Cardiac fibroblast (primary cell): Measurements from ENCODE around the gene TGM3.

Experiments used
- DNase-seq, 2 donors: peaks; one replicate each; pipeline versions ENCODE4 v3.0.0 to v3.0.0-alpha.2; 2010; ENCODE audit warnings: low read depth in 2 of 2
- H3K4me3 ChIP-seq, 2 donors: replicated peaks in 1 of 2; 1 replicate in 1 of 2; 2 replicates in 1 of 2; pipeline ENCODE4 v1.5.1; 2011; ENCODE audit warnings: low read depth in 2 of 2, low read length in 2 of 2, mild to moderate bottlenecking in 2 of 2, moderate library complexity in 1 of 2
- CTCF ChIP-seq: IDR thresholded peaks from one replicate; pipeline ENCODE4 v1.5.1; 2011; ENCODE audit warnings: low read depth, mild to moderate bottlenecking, low read length, inconsistent platforms

The TGM3 gene

GRCh38 chr20:2303673-2304072 lies 7.9 kb downstream of the TGM3 start:
- no peak overlapping the region for H3K4me3 ChIP-seq
- DNase-seq: no peak
- TF ChIP-seq CTCF: no peak

GRCh38 chr20:2304180-2304579 lies 8.4 kb downstream of the TGM3 start:
- no peak for TF ChIP-seq CTCF
- DNase-seq: no peak

DNA sequence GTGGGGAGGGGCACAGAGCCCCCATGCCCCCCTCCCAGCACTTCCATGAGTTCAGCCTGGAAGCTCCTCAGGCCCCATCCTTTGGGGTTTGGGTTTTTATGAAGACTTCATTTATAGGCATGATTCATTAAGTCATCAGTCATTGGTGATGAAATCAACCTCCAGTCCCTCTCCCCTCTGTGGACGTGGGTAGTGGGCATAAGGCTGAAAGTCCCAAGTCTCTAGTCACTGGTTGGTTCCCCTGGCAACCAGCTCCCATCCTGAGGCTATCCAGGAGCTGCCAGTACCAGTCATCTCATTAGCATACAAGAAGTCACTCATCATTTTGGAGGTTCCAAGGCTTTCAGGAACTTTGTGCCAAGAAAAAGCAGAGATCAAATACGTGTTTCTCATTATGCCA lies 9.2 kb downstream of the TGM3 start:
- DNase-seq: no peak
- H3K4me3 ChIP-seq: no peak overlapping the region
- no peak for TF ChIP-seq CTCF

More at GRCh38 chr20:2304180-2304579, 8.4 kb downstream of the TGM3 start:
- H3K4me3 ChIP-seq: no peak overlapping the region

GRCh38 chr20:2305479-2305878 lies 9.7 kb downstream of the TGM3 start:
- no peak for TF ChIP-seq CTCF
- no peak for DNase-seq
- H3K4me3 ChIP-seq: no peak overlapping the region

GRCh38 chr20:2305946-2306345 lies 10.1 kb downstream of the TGM3 start:
- no peak for DNase-seq
- H3K4me3 ChIP-seq: no peak overlapping the region
- TF ChIP-seq CTCF: no peak

DNA sequence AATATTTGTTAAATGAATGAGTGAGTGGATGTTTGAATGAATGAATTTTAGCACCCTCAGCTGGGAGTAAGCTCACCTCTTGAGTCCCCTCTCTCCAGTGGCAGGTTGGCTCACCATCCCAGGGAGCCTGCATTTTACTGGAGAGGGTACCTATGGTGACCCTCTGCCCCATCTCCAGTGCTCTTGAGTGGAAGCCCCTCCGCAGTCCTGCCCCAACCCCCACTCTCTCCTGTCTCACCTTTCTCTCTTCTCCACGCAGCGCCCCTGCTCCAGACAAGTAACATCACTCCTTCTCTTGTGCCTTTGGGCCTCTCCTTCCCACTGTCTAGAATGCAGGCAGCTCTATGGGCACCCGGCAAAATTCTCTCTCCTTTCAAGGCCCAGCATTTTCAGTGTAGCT lies 11.3 kb downstream of the TGM3 start:
- no peak for DNase-seq
- no peak for TF ChIP-seq CTCF
- no peak overlapping the region for H3K4me3 ChIP-seq

DNA sequence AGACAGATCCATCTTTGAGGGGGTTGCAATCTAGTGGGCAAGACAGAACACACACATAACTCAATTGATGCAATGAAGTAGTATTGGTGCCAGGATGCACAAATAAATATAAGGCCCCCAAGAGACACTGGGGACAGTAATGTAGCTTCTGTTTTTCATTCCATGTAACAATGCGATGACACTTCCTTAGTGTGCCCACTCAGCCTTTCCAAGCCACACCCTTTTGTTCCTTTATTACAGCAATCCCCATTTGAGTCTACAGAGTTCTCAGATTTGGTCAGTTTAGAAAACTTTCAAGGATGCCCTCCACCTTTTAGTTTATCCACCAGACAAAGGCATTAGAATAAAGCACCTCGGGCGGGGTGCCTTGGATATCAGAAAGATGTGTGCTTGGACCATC lies 15.5 kb downstream of the TGM3 start:
- no peak overlapping the region for H3K4me3 ChIP-seq
- no peak for DNase-seq
- TF ChIP-seq CTCF: no peak
